ENCODE measurements around the gene AHNAK. TPM values are rescaled to one million over a fixed set of nuclear protein-coding genes. Genes with fewer than 3 reads are reported as not detected.
"Not testable (repeated sequence)": the region's sequence is repeated elsewhere in the genome, so short reads cannot be mapped to it uniquely, and the experiment has no call there.

AHNAK gene
- total RNA-seq, 3 donors from 2014 or later (not counting 1 experiment from before 2014, with no cell fraction given) = 623 to 740 (median 677) TPM

- 94% methylated on average over 8 of the region's 8 CpGs for WGBS (ENCODE audit: insufficient coverage)
- H3K36me3 Mint-ChIP-seq = no peaks in the 10 kb centered on the region
- H3K4me3 ChIP-seq (ENCODE audit: low read length) = no peak overlapping the region
- peak overlapping the region; percentile 97 to 98 for H3K27ac Mint-ChIP-seq
- H3K27me3 Mint-ChIP-seq (ENCODE audit: low read depth in 2 of 2) = no peaks in the 10 kb centered on the region
- peaks cover 87% of the 10 kb centered on the region for H3K4me1 ChIP-seq (ENCODE audit: control insufficient read depth, insufficient read depth, low read length)
- no peaks in the 10 kb centered on the region for H3K9me3 Mint-ChIP-seq
- no peaks in the 10 kb centered on the region for H3K9me3 ChIP-seq (ENCODE audit: control insufficient read depth, insufficient read depth, low read length)
- no peaks in the 10 kb centered on the region for H3K27me3 ChIP-seq (ENCODE audit: control insufficient read depth, insufficient read depth, low read length)
- peaks cover under 1% of the 10 kb centered on the region for H3K36me3 ChIP-seq (ENCODE audit: control insufficient read depth, insufficient read depth, low read length)
- intact Hi-C loops (cut with micrococcal nuclease) = no loop called here
- H3K27ac ChIP-seq (ENCODE audit: low read length) = peak overlapping the region; percentile 97
- TF ChIP-seq CTCF (IDR thresholded peaks at IDR 0.05) = no peak
- peak in 1 of 2 donors; percentile 55 for DNase-seq
- H3K4me3 Mint-ChIP-seq = peak overlapping the region; percentile 83
- peaks cover 71 to 82% of the 10 kb centered on the region in 2 donors for H3K4me1 Mint-ChIP-seq
- ATAC-seq = no peak
These were observed 7.3 kb upstream of the AHNAK start for GRCh38 chr11:62553839-62554361.

GRCh38 chr11:62553080-62553838, 6.7 kb upstream of the AHNAK start:
- no peaks in the 10 kb centered on the region for H3K36me3 Mint-ChIP-seq
- no peaks in the 10 kb centered on the region for H3K27me3 ChIP-seq (ENCODE audit: control insufficient read depth, insufficient read depth, low read length)
- H3K27me3 Mint-ChIP-seq (ENCODE audit: low read depth in 2 of 2) = no peaks in the 10 kb centered on the region
- intact Hi-C loops (cut with micrococcal nuclease) = no loop called here
- peak in 1 of 2 donors; percentile 84 for DNase-seq
- H3K4me3 ChIP-seq (ENCODE audit: low read length) = no peak overlapping the region
- H3K27ac Mint-ChIP-seq = peak overlapping the region; percentile 97 to 98
- ATAC-seq = peak in 2 of 3 donors; percentile 27 to 35
- H3K27ac ChIP-seq (ENCODE audit: low read length) = peak overlapping the region; percentile 97
- WGBS (ENCODE audit: insufficient coverage) = 22% methylated on average over 12 of the region's 15 CpGs
- H3K4me1 ChIP-seq (ENCODE audit: control insufficient read depth, insufficient read depth, low read length) = peaks cover 81% of the 10 kb centered on the region
- H3K4me3 Mint-ChIP-seq = peak overlapping the region; percentile 83
- H3K4me1 Mint-ChIP-seq = peaks cover 67 to 77% of the 10 kb centered on the region in 2 donors
- no peaks in the 10 kb centered on the region for H3K9me3 ChIP-seq (ENCODE audit: control insufficient read depth, insufficient read depth, low read length)
- no peak for TF ChIP-seq CTCF (IDR thresholded peaks at IDR 0.05)
- H3K9me3 Mint-ChIP-seq = no peaks in the 10 kb centered on the region
- H3K36me3 ChIP-seq (ENCODE audit: control insufficient read depth, insufficient read depth, low read length) = no peaks in the 10 kb centered on the region

GRCh38 chr11:62552485-62553079, 6.0 kb upstream of the AHNAK start:
- no peaks in the 10 kb centered on the region for H3K27me3 ChIP-seq (ENCODE audit: control insufficient read depth, insufficient read depth, low read length)
- 73% methylated on average over 4 of the region's 4 CpGs for WGBS (ENCODE audit: insufficient coverage)

GRCh38 chr11:62550478-62550877, 3.9 kb upstream of the AHNAK start:
- ATAC-seq; H3K36me3 Mint-ChIP-seq; H3K4me3 ChIP-seq (ENCODE audit: low read length); DNase-seq; H3K36me3 ChIP-seq (ENCODE audit: control insufficient read depth, insufficient read depth, low read length); H3K27me3 Mint-ChIP-seq (ENCODE audit: low read depth in 2 of 2); H3K27ac ChIP-seq (ENCODE audit: low read length); H3K9me3 ChIP-seq (ENCODE audit: control insufficient read depth, insufficient read depth, low read length); intact Hi-C loops (cut with micrococcal nuclease); H3K9me3 Mint-ChIP-seq; H3K4me3 Mint-ChIP-seq; H3K27me3 ChIP-seq (ENCODE audit: control insufficient read depth, insufficient read depth, low read length): not testable (repeated sequence)
- Mint-ChIP-seq H3K27ac (peak overlapping the region; percentile 97 to 98), H3K4me1 (peaks cover 59 to 64% of the 10 kb centered on the region in 2 donors)
- 92% methylated on average over 2 of the region's 2 CpGs for WGBS (ENCODE audit: insufficient coverage)
- peaks cover 65% of the 10 kb centered on the region for H3K4me1 ChIP-seq (ENCODE audit: control insufficient read depth, insufficient read depth, low read length)

More at GRCh38 chr11:62552485-62553079, 6.0 kb upstream of the AHNAK start:
- Mint-ChIP-seq H3K4me1 (peaks cover 74 to 77% of the 10 kb centered on the region in 2 donors), H3K36me3 (no peaks in the 10 kb centered on the region), H3K4me3 (peak overlapping the region; percentile 83), H3K27me3 (ENCODE audit: low read depth in 2 of 2) (no peaks in the 10 kb centered on the region), H3K27ac (peak overlapping the region; percentile 97 to 98), H3K9me3 (no peaks in the 10 kb centered on the region)
- DNase-seq = peak in 1 of 2 donors; percentile 48
- Histone ChIP-seq H3K9me3 (ENCODE audit: control insufficient read depth, insufficient read depth, low read length) (no peaks in the 10 kb centered on the region), H3K4me3 (ENCODE audit: low read length) (no peak overlapping the region), H3K4me1 (ENCODE audit: control insufficient read depth, insufficient read depth, low read length) (peaks cover 78% of the 10 kb centered on the region), H3K36me3 (ENCODE audit: control insufficient read depth, insufficient read depth, low read length) (no peaks in the 10 kb centered on the region), H3K27ac (ENCODE audit: low read length) (peak overlapping the region; percentile 97)
- no peak for ATAC-seq
- intact Hi-C loops (cut with micrococcal nuclease) = no loop called here
- TF ChIP-seq CTCF (IDR thresholded peaks at IDR 0.05) = no peak
